PFSK-1 (cell line): Measurements from ENCODE around the gene PDCD4.

Experiments used
- REST ChIP-seq, 2 experiments: IDR thresholded peaks; 2 replicates each; pipeline versions ENCODE4 v1.6.1 to v1.8.0; 2011 to 2012; ENCODE audit warnings: low read depth in 2 of 2, low read length in 2 of 2, control low read depth in 1 of 2, inconsistent platforms in 1 of 2, mild to moderate bottlenecking in 1 of 2, moderate library complexity in 1 of 2; ENCODE audit not compliant: insufficient read depth in 1 of 2
- TAF1 ChIP-seq: IDR thresholded peaks from 2 replicates; pipeline ENCODE4 v1.6.1; 2012; ENCODE audit warnings: low read length, control low read depth, borderline replicate concordance; ENCODE audit not compliant: insufficient read depth

GRCh38 chr10:110836706-110837105 lies 35.0 kb upstream of the PDCD4 start:
- no peak for TF ChIP-seq REST (IDR thresholded peaks at IDR 0.05; ENCODE audit: insufficient read depth in 1 of 2, low read depth in 2 of 2, low read length in 2 of 2)
- TF ChIP-seq TAF1: no peak
